Astrocyte of the hippocampus (primary cell): ENCODE data around the gene TRPM6.

Experiments
- DNase-seq: peaks from one replicate; pipeline ENCODE4 v3.0.0; 2011; ENCODE audit warnings: low read depth, low spot score

TRPM6 gene

GRCh38 chr9:74719306-74719705, 168.4 kb downstream of the TRPM6 start:
- no peak for DNase-seq

- DNase-seq = no peak
Observed at GRCh38 chr9:74718709-74719108, 169.0 kb downstream of the TRPM6 start.

GRCh38 chr9:74711341-74711740, 176.4 kb downstream of the TRPM6 start:
- DNase-seq = no peak

GRCh38 chr9:74697535-74697934, 190.2 kb downstream of the TRPM6 start:
- no peak for DNase-seq

GRCh38 chr9:74696520-74696919, 191.2 kb downstream of the TRPM6 start:
- DNase-seq = no peak

GRCh38 chr9:74691058-74691457, 196.7 kb downstream of the TRPM6 start:
- DNase-seq = no peak

- no peak for DNase-seq
Observed at GRCh38 chr9:74683322-74683721, 204.4 kb downstream of the TRPM6 start.

- DNase-seq = no peak
Observed at GRCh38 chr9:74681906-74682305, 205.8 kb downstream of the TRPM6 start.

GRCh38 chr9:74674077-74674476, 213.6 kb downstream of the TRPM6 start:
- no peak for DNase-seq
